Erythroblast (primary cell): ENCODE measurements around the gene ALS2CL.

Experiments used
- GATA1 ChIP-seq: IDR thresholded peaks from 2 replicates; pipeline ENCODE4 v1.6.1; 2011; ENCODE audit warnings: low read depth, mild to moderate bottlenecking, control low read depth, low read length, moderate library complexity
- POLR2A ChIP-seq: IDR thresholded peaks from 2 replicates; pipeline ENCODE4 v1.6.1; 2011; ENCODE audit warnings: mild to moderate bottlenecking, low read length

GRCh38 chr3:46665763-46666452 is 27.6 kb downstream of the ALS2CL start:
- TF ChIP-seq POLR2A: no peak
- TF ChIP-seq GATA1: no peak
